ENCODE measurements around the gene CACNA2D1. TPM values are rescaled to one million over a fixed set of nuclear protein-coding genes. Genes with fewer than 3 reads are reported as not detected.

Gene CACNA2D1
- total RNA-seq, 1 experiment from 2014 or later, result 36.2 TPM

DNA sequence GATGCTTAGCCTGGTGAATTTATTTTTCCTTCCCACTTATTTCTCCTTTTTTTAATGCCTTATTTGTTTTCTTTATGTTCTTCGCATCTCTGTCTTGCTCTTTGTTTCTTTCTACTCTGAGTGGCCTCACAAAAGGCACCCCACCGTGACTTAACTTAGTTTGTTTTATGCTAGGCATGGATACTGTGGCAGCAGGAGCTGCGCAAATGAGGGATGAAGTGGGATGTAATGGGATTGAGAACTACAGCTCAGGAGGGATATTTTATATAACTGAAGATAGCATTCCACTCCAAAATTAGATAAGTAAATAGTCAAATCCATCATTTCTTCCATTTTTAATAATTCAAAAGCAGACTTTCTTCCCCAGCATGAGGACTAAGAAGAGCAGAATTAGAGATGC is 1.7 kb upstream of the CACNA2D1 start:
- Histone ChIP-seq H3K56ac (ENCODE audit: insufficient read length, low read depth, low read length) (no peak overlapping the region), H3K4me1 (ENCODE audit: insufficient read depth, low read length) (0 out of 2 replicates have a peak, but pooled peaks cover 2% of the 10 kb centered on the region), H3K18ac (ENCODE audit: insufficient read length, low read depth, low read length) (no peak overlapping the region), H3K27me3 (ENCODE audit: insufficient read depth, low read length) (no peaks in the 10 kb centered on the region), H3T11ph (ENCODE audit: low read length) (no peak overlapping the region), H3K79me2 (ENCODE audit: insufficient read depth, low read length) (no peaks in the 10 kb centered on the region), H3K9me3 (ENCODE audit: control insufficient read depth, low read depth, low read length) (no peaks in the 10 kb centered on the region), H3K23me2 (ENCODE audit: insufficient read length, low read depth, low read length, poor library complexity, severe bottlenecking) (peaks cover 12% of the 10 kb centered on the region), H2BK120ac (ENCODE audit: low read depth, low read length, poor library complexity, severe bottlenecking) (no peak overlapping the region), H3K23ac (ENCODE audit: insufficient read length, low read depth, low read length) (no peak overlapping the region), H4K5ac (ENCODE audit: insufficient read length, low read depth, low read length) (no peak overlapping the region), H3K14ac (ENCODE audit: insufficient read depth, low read length) (no peak overlapping the region), H3K9ac (ENCODE audit: extremely low read depth, insufficient read length, low read length) (no peak overlapping the region), H4K8ac (replicated peaks; ENCODE audit: insufficient read length, low read depth, low read length) (no peak overlapping the region), H2BK15ac (ENCODE audit: low read depth, low read length) (no peak overlapping the region), H2AFZ (ENCODE audit: low read length) (no peak overlapping the region), H2BK12ac (ENCODE audit: insufficient read length, low read depth, low read length) (no peak overlapping the region), H4K91ac (ENCODE audit: insufficient read length, low read depth, low read length) (no peak overlapping the region), H3K4ac (ENCODE audit: low read depth, low read length) (no peak overlapping the region), H3K4me2 (ENCODE audit: insufficient read depth, insufficient read length, low read length) (peak overlapping the region; percentile 81), H2BK20ac (ENCODE audit: low read depth, low read length, poor library complexity, severe bottlenecking) (no peak overlapping the region), H4K20me1 (ENCODE audit: control insufficient read depth, insufficient read depth, insufficient read length) (no peaks in the 10 kb centered on the region), H3K79me1 (ENCODE audit: insufficient read depth, low read depth, low read length, poor library complexity, severe bottlenecking) (no peaks in the 10 kb centered on the region), H2BK5ac (ENCODE audit: insufficient read length, low read length) (no peak overlapping the region), H2AK5ac (ENCODE audit: insufficient read length, low read length) (no peak overlapping the region), H3K27ac (ENCODE audit: insufficient read length, low read depth, low read length) (no peak overlapping the region)
- TF ChIP-seq, protein P1, sequence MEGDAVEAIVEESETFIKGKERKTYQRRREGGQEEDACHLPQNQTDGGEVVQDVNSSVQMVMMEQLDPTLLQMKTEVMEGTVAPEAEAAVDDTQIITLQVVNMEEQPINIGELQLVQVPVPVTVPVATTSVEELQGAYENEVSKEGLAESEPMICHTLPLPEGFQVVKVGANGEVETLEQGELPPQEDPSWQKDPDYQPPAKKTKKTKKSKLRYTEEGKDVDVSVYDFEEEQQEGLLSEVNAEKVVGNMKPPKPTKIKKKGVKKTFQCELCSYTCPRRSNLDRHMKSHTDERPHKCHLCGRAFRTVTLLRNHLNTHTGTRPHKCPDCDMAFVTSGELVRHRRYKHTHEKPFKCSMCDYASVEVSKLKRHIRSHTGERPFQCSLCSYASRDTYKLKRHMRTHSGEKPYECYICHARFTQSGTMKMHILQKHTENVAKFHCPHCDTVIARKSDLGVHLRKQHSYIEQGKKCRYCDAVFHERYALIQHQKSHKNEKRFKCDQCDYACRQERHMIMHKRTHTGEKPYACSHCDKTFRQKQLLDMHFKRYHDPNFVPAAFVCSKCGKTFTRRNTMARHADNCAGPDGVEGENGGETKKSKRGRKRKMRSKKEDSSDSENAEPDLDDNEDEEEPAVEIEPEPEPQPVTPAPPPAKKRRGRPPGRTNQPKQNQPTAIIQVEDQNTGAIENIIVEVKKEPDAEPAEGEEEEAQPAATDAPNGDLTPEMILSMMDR (conservative IDR thresholded peaks at IDR 0.05), result no peak
- Mint-ChIP-seq H3K27me3 (ENCODE audit: low read depth) (no peaks in the 10 kb centered on the region; the same call in 1 of the 2 replicates), H3K9me3 (peaks cover 0 to 3% of the 10 kb centered on the region in 2 experiments; a peak in 1 of 5 replicates), H3K4me1 (peaks cover 38 to 45% of the 10 kb centered on the region in 2 experiments), H3K36me3 (ENCODE audit: insufficient read depth in 1 of 3, low read depth in 3 of 3) (no peaks in the 10 kb centered on the region), H3K27ac (peak overlapping the region in 1 of 3 experiments; percentile 64; a peak in 2 of 7 replicates), H3K4me3 (peak overlapping the region; percentile 94)
- DNase-seq, result no peak
- no CpG with 5 or more reads among the region's 3 CpGs for WGBS (ENCODE audit: extremely low coverage, insufficient read length, low lambda C conversion rate)
